ENCODE results near the gene NME3.

DNA sequence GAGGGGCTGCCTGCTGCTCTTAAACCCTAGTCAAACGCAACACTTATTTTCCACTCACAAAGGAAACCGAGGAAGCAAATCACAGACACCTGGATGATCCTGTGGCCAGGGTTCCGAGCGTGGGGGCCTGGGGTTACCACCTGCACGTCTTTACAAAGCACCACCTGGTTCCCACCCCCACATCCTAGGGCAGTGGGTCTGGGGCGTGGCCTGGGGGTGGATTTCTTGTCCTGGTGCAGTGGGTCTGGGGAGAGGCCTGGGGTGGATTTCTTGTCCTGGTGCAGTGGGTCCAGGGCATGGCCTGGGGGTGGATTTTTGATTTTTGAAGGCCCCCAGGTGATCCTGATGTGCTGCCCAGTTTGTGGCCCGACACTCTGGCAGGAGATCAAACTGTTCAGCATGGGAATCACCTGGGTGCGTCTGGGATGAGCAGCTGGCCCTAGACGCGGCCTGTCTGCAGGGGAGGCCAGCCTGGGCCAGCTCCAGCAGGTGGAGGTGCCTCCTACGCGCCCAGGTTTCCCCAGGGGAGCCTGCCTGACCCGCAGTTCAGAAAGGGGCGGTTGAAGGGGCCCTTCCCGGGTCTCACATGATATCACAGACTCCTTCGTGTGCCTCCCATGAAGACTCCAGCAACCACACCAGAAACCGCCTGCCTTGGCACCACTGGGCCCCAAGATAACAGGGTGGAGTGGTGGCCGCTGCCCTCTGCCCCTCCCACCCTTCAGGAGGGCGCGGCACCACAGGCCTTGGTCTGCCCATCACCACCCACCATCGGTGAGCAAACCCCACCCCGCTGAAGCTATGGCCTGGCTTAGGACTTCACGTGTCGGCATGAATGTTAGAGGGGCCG is 49.0 kb upstream of the NME3 start:
- TF ChIP-seq, protein P1, sequence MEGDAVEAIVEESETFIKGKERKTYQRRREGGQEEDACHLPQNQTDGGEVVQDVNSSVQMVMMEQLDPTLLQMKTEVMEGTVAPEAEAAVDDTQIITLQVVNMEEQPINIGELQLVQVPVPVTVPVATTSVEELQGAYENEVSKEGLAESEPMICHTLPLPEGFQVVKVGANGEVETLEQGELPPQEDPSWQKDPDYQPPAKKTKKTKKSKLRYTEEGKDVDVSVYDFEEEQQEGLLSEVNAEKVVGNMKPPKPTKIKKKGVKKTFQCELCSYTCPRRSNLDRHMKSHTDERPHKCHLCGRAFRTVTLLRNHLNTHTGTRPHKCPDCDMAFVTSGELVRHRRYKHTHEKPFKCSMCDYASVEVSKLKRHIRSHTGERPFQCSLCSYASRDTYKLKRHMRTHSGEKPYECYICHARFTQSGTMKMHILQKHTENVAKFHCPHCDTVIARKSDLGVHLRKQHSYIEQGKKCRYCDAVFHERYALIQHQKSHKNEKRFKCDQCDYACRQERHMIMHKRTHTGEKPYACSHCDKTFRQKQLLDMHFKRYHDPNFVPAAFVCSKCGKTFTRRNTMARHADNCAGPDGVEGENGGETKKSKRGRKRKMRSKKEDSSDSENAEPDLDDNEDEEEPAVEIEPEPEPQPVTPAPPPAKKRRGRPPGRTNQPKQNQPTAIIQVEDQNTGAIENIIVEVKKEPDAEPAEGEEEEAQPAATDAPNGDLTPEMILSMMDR (conservative IDR thresholded peaks at IDR 0.05 in 1 of 2, IDR thresholded peaks at IDR 0.05 in 1 of 2; ENCODE audit: extremely low read depth in 1 of 2, insufficient read depth in 1 of 2, low read depth in 1 of 2, low read length in 2 of 2): no peak
- TF ChIP-seq EZH2 (IDR thresholded peaks at IDR 0.05; ENCODE audit: borderline replicate concordance, low read length): no peak
